Chondrocyte (in vitro differentiated cells): Measurements from ENCODE around the gene MAPK10. TPM values are rescaled to one million over a fixed set of nuclear protein-coding genes. Genes with fewer than 3 reads are reported as not detected.
A peak's percentile ranks its signal among the peaks of the same experiment; 100 is the strongest.

Experiments used
- DNase-seq: peaks from one replicate; pipeline ENCODE4 v3.0.0; 2021; ENCODE audit warnings: mixed read lengths, low spot score
- H3K27ac Mint-ChIP-seq: one replicate; pipeline ENCODE4 v1.8.0; 2021; ENCODE audit warnings: mild to moderate bottlenecking, moderate library complexity, mixed read lengths; ENCODE audit not compliant: unreplicated experiment
- H3K27me3 Mint-ChIP-seq: 2 replicates; pipeline ENCODE4 v1.8.0; 2021; ENCODE audit warnings: low read depth, mixed read lengths
- H3K36me3 Mint-ChIP-seq: 2 replicates; pipeline ENCODE4 v1.8.0; 2021; ENCODE audit warnings: low read depth, mixed read lengths
- H3K4me1 Mint-ChIP-seq: 2 replicates; pipeline ENCODE4 v1.8.0; 2021; ENCODE audit warnings: low read depth, mild to moderate bottlenecking, mixed read lengths
- H3K4me3 Mint-ChIP-seq: one replicate; pipeline ENCODE4 v1.8.0; 2021; ENCODE audit warnings: mild to moderate bottlenecking, moderate library complexity, mixed read lengths; ENCODE audit not compliant: unreplicated experiment
- H3K9me3 Mint-ChIP-seq: 2 replicates; pipeline ENCODE4 v1.8.0; 2021; ENCODE audit warnings: low read depth, mixed read lengths
- total RNA-seq: library from RNA; stranded (reverse); gene quantifications from 3 replicates; pipeline ENCODE4 v1.2.1, GENCODE V29; 2021
- TF ChIP-seq, protein P1 (sequence below): fragments of 200-600 bp; sonication (generic); IDR thresholded peaks from 2 replicates; pipeline ENCODE4 v1.5.0; 2021; ENCODE audit warnings: antibody characterized with exemption, mild to moderate bottlenecking, moderate library complexity

MAPK10 gene
- total RNA-seq, 1 donor from 2014 or later: 14.1 TPM

- no peak overlapping the region for H3K4me3 Mint-ChIP-seq
- peaks cover 8% of the 10 kb centered on the region for H3K4me1 Mint-ChIP-seq
- no peak for DNase-seq
- no peaks in the 10 kb centered on the region for H3K9me3 Mint-ChIP-seq
- H3K36me3 Mint-ChIP-seq: peaks cover 24% of the 10 kb centered on the region
- H3K27me3 Mint-ChIP-seq: no peaks in the 10 kb centered on the region
- TF ChIP-seq, protein P1, sequence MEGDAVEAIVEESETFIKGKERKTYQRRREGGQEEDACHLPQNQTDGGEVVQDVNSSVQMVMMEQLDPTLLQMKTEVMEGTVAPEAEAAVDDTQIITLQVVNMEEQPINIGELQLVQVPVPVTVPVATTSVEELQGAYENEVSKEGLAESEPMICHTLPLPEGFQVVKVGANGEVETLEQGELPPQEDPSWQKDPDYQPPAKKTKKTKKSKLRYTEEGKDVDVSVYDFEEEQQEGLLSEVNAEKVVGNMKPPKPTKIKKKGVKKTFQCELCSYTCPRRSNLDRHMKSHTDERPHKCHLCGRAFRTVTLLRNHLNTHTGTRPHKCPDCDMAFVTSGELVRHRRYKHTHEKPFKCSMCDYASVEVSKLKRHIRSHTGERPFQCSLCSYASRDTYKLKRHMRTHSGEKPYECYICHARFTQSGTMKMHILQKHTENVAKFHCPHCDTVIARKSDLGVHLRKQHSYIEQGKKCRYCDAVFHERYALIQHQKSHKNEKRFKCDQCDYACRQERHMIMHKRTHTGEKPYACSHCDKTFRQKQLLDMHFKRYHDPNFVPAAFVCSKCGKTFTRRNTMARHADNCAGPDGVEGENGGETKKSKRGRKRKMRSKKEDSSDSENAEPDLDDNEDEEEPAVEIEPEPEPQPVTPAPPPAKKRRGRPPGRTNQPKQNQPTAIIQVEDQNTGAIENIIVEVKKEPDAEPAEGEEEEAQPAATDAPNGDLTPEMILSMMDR: no peak
- H3K27ac Mint-ChIP-seq: no peak overlapping the region
Measured at GRCh38 chr4:85995361-85995760, 364.5 kb downstream of the MAPK10 start.

DNA sequence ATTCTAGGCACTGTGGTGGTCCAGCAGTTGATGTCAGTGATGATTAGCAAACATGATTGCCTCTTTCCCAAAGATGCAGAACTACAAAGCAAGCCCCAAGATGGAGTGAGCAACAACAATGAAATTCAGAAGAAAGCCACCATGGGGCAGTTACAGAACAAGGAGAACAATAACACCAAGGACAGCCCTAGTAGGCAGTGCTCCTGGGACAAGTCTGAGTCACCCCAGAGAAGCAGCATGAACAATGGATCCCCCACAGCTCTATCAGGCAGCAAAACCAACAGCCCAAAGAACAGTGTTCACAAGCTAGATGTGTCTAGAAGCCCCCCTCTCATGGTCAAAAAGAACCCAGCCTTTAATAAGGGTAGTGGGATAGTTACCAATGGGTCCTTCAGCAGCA is 365.3 kb downstream of the MAPK10 start:
- Mint-ChIP-seq H3K4me3 (no peak overlapping the region), H3K27me3 (no peaks in the 10 kb centered on the region), H3K36me3 (peaks cover 23% of the 10 kb centered on the region), H3K4me1 (peaks cover 8% of the 10 kb centered on the region), H3K27ac (no peak overlapping the region), H3K9me3 (no peaks in the 10 kb centered on the region)
- TF ChIP-seq, protein P1: no peak
- no peak for DNase-seq

DNA sequence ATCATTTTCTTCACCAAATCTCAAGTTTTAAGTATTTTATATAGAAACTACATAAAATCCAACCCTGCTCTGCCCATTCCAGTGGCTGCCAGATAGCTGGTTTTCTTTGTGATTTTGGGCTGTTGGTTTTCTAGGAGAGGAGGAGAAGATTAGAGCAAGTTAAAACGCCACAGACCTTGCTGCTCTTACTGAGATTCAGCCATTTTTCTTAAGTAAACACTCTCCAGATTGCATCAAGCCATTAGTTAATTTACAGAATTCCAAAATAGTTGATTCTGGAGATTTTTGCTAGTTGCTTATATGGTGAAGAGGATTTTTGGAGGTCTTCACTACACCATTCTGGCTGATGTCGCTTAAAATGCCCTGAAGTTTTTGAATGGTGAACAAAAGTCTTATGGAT is 366.2 kb downstream of the MAPK10 start:
- Mint-ChIP-seq H3K4me1 (peaks cover 3% of the 10 kb centered on the region), H3K27me3 (no peaks in the 10 kb centered on the region), H3K4me3 (no peak overlapping the region), H3K36me3 (peaks cover 25% of the 10 kb centered on the region), H3K27ac (no peak overlapping the region), H3K9me3 (no peaks in the 10 kb centered on the region)
- no peak for DNase-seq
- TF ChIP-seq, protein P1: no peak

GRCh38 chr4:85986266-85986665 is 373.6 kb downstream of the MAPK10 start:
- H3K4me1 Mint-ChIP-seq: peaks cover 4% of the 10 kb centered on the region
- H3K9me3 Mint-ChIP-seq: peaks cover 2% of the 10 kb centered on the region
- H3K27me3 Mint-ChIP-seq: no peaks in the 10 kb centered on the region
- TF ChIP-seq, protein P1: no peak
- peak overlapping the region; percentile 42 for H3K27ac Mint-ChIP-seq
- H3K4me3 Mint-ChIP-seq: no peak overlapping the region
- no peak for DNase-seq
- peaks cover 19% of the 10 kb centered on the region for H3K36me3 Mint-ChIP-seq

DNA sequence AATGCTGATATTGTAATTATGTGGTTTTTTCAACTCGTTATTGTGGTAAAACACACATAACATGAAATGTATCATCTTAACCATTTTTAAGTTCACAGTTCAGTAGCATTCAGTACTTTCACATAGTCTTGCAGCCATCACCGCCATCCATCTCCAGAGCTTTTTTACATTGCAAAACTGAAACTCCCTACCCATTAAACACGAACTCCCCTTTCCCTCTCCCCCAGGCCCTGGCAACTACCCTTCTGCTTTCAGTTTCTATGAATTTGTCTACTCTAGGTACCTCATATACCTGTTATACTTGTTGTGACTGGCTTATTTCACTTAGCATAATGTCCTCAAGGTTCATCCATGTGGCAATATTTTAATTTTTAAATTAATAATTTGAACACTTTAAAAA is 380.6 kb downstream of the MAPK10 start:
- H3K27me3 Mint-ChIP-seq: no peaks in the 10 kb centered on the region
- H3K4me3 Mint-ChIP-seq: no peak overlapping the region
- peaks cover 2% of the 10 kb centered on the region for H3K9me3 Mint-ChIP-seq
- TF ChIP-seq, protein P1: no peak
- H3K36me3 Mint-ChIP-seq: peaks cover 26% of the 10 kb centered on the region
- DNase-seq: no peak
- H3K27ac Mint-ChIP-seq: no peak overlapping the region
- H3K4me1 Mint-ChIP-seq: no peaks in the 10 kb centered on the region
